Pancreas (tissue), 10 donors: ENCODE measurements around the gene PADI4. TPM values are rescaled to one million over a fixed set of nuclear protein-coding genes. Genes with fewer than 3 reads are reported as not detected.

Experiments used
- ATAC-seq, 4 donors: fragments of 200-7000 bp; cut with Tn5 transposase; one replicate each; pipeline versions ENCODE4 v1.8.0 to v1.9.1; 2020; ENCODE audit warnings: mild to moderate bottlenecking in 4 of 4, moderate library complexity in 4 of 4
- DNase-seq, 6 donors: peaks; one replicate each; pipeline ENCODE4 v3.0.0-alpha.2; 2020
- FAIRE-seq: peaks from 2 replicates; lab custom pipeline; 2012; peaks lifted over from hg19 to GRCh38; lab: Jason Lieb, UNC
- H3K27ac ChIP-seq, 4 donors: fragments of 200-600 bp; sonication (generic); 1 replicate in 3 of 4; 2 replicates in 1 of 4; pipeline versions ENCODE4 v1.5.0 to v1.8.0; 2020
- H3K27me3 ChIP-seq, 4 donors: fragments of 200-600 bp; one replicate each; pipeline ENCODE4 v1.8.0; 2021
- H3K36me3 ChIP-seq, 3 donors: fragments of 200-600 bp; sonication (generic) in 1 of 3; one replicate each; pipeline versions ENCODE4 v1.5.0 to v1.8.0; 2020 to 2021
- H3K4me1 ChIP-seq, 3 donors: fragments of 200-600 bp; one replicate each; pipeline ENCODE4 v1.8.0; 2021
- H3K4me3 ChIP-seq, 4 donors: fragments of 200-600 bp; sonication (generic) in 2 of 4; one replicate each; pipeline versions ENCODE4 v1.5.0 to v1.8.0; 2020 to 2021
- H3K9me3 ChIP-seq, 4 donors: fragments of 200-600 bp; one replicate each; pipeline ENCODE4 v1.8.0; 2021
- WGBS, 2 donors: extraction: QIAGEN DNeasy Blood & Tissue Kit; methylation state at CpG; one replicate each; pipeline ENCODE4 v1.1.7; 2013; 5-methylcytosine and 5-hydroxymethylcytosine counted together
- intact Hi-C, 3 donors: fragments of 100-400 bp; cut with DNase I; formaldehyde crosslinking; loops; one replicate each; pipeline versions ENCODE4 v1.11.1 to v1.14.2; 2022
- polyA plus RNA-seq, 2 donors: library from polyadenylated mRNA; stranded (reverse); fragments of 200-250 nt; gene quantifications; one replicate each; pipeline ENCODE4 v1.2.3, GENCODE V29; 2013
- total RNA-seq, 6 donors: library from RNA; stranded (reverse); fragmentation: NEBNext Ultra II Directional in 4 of 6; extraction: Animal tissue kit (Norgen Biotek cat#: 25700) in 4 of 6; gene quantifications; one replicate each; pipeline versions ENCODE4 v1.2.1 to v1.2.4, GENCODE V29; 2021 to 2023
- TF ChIP-seq, protein P1 (sequence below), 4 donors: fragments of 200-600 bp; sonication (generic) in 3 of 4; IDR thresholded peaks; one replicate each; pipeline versions ENCODE4 v1.5.0 to v1.8.0; 2021; ENCODE audit warnings: antibody characterized with exemption in 4 of 4
- donor health status: healthy with polysubstance abuse.
- donor health status: DM: no; HTN: no; CAD: no; lungs with moderate emphysema.
- donor health status: DM: no; HTN: no; CAD: no.
- donor health status: control.
- donor health status: control.
- donor health status: Bipolar disorder and iron deficiency.
- donor health status: DM: yes; HTN: yes; CAD: no.
- donor health status: DM: no; HTN: no; CAD: no.
- donor health status: DM: no; HTN: no; CAD: no.
- donor health status: DM: yes; HTN: yes; CAD: no.

PADI4 gene
- total and polyA plus RNA-seq, 8 donors: 0.06 to 0.83 (median 0.43) TPM; not detected in 4

DNA sequence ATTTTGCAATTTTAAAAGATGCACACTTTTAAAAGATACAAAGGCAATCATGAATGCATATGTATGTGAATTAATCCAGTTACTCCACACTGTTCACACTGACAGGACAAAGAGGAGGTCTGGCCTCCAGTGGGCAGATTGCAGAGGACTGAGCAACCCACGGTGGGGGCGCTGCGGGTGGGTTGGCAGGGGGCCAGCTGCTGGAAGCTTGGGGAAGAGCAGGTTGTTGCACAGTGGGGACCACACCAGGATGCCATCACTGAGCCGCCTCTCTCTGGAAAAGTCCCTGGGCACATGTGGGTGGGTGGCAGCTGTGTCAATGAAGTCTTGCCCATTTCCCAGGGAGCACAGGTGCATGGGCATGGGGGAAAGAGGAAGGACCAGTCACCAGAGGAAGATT is 12.7 kb upstream of the PADI4 start:
- TF ChIP-seq, protein P1, sequence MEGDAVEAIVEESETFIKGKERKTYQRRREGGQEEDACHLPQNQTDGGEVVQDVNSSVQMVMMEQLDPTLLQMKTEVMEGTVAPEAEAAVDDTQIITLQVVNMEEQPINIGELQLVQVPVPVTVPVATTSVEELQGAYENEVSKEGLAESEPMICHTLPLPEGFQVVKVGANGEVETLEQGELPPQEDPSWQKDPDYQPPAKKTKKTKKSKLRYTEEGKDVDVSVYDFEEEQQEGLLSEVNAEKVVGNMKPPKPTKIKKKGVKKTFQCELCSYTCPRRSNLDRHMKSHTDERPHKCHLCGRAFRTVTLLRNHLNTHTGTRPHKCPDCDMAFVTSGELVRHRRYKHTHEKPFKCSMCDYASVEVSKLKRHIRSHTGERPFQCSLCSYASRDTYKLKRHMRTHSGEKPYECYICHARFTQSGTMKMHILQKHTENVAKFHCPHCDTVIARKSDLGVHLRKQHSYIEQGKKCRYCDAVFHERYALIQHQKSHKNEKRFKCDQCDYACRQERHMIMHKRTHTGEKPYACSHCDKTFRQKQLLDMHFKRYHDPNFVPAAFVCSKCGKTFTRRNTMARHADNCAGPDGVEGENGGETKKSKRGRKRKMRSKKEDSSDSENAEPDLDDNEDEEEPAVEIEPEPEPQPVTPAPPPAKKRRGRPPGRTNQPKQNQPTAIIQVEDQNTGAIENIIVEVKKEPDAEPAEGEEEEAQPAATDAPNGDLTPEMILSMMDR (IDR thresholded peaks at IDR 0.05): no peak

DNA sequence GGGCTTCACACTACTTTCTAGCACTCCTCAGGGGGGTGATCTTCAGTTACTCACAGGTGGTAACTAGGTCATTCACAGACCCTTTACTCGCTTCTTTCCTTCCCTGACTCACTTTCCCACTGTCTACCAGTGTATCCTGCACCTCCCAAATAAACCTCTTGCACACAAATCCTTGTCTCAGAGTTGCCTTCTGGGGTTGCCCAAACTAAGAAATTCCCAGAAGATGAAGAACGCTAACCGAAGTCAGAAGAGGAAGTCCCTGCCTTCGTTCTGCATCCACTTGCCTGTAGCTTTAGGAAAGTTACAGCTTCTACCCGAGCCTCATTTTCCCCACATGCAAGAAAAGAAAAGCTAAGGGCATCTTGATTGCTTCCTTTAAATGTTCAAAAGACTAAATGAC is 11.9 kb upstream of the PADI4 start:
- WGBS, 2 donors: 86 to 90% methylated on average over 5 of the region's 5 CpGs
- Histone ChIP-seq H3K27ac (no peak overlapping the region), H3K9me3 (no peaks in the 10 kb centered on the region), H3K36me3 (no peaks in the 10 kb centered on the region), H3K27me3 (no peaks in the 10 kb centered on the region), H3K4me1 (no peaks in the 10 kb centered on the region), H3K4me3 (no peak overlapping the region)
- intact Hi-C loops: no loop called here
- FAIRE-seq (no peak), DNase-seq (no peak), ATAC-seq (no peak)
- TF ChIP-seq, protein P1 (IDR thresholded peaks at IDR 0.05): no peak

More for the DNA sequence above, 12.7 kb upstream of the PADI4 start:
- DNase-seq (no peak), FAIRE-seq (no peak), ATAC-seq (no peak)
- Histone ChIP-seq H3K36me3 (no peaks in the 10 kb centered on the region), H3K27me3 (no peaks in the 10 kb centered on the region), H3K9me3 (no peaks in the 10 kb centered on the region), H3K4me3 (no peak overlapping the region), H3K4me1 (no peaks in the 10 kb centered on the region), H3K27ac (no peak overlapping the region)
- WGBS, 2 donors: 54 to 56% methylated on average over 4 of the region's 4 CpGs
- intact Hi-C loops: no loop called here

DNA sequence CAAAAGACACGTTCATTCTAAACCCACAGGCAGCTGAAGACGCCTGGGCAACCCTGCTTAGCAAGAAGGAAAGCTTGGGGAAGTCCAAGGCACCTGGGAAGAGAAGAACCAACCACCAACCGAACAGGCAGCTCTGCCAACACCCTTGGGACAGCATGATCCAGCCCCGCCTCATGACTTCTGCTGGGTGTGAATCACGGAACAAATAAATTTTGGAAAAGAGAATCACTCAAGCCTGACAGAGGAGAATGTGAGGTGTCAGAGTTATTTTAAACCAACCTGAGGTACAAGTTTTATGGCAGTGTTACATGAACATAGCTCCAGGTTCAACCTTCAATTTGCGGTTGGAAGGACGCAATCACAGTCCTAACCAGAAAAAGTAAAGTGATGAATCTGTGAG is 10.0 kb upstream of the PADI4 start:
- Histone ChIP-seq H3K27ac (no peak overlapping the region), H3K9me3 (no peaks in the 10 kb centered on the region), H3K27me3 (no peaks in the 10 kb centered on the region), H3K36me3 (no peaks in the 10 kb centered on the region), H3K4me3 (no peak overlapping the region), H3K4me1 (no peaks in the 10 kb centered on the region)
- intact Hi-C loops: no loop called here
- DNase-seq (no peak), FAIRE-seq (no peak), ATAC-seq (no peak)
- 77 to 86% methylated on average over 7 of the region's 7 CpGs for WGBS, 2 donors
- TF ChIP-seq, protein P1 (IDR thresholded peaks at IDR 0.05): no peak

GRCh38 chr1:17301767-17302166 is 6.2 kb upstream of the PADI4 start:
- no peaks in the 10 kb centered on the region for H3K27me3 ChIP-seq
- ATAC-seq (no peak), FAIRE-seq (no peak), DNase-seq (no peak)
- H3K4me3 ChIP-seq: no peak overlapping the region
- H3K4me1 ChIP-seq: no peaks in the 10 kb centered on the region
- H3K27ac ChIP-seq: no peak overlapping the region
- no peaks in the 10 kb centered on the region for H3K9me3 ChIP-seq
- WGBS, 2 donors: 76 to 79% methylated on average over 5 of the region's 5 CpGs
- TF ChIP-seq, protein P1 (IDR thresholded peaks at IDR 0.05): no peak
- intact Hi-C loops: no loop called here
- H3K36me3 ChIP-seq: no peaks in the 10 kb centered on the region

- Histone ChIP-seq H3K4me3 (no peak overlapping the region), H3K27me3 (no peaks in the 10 kb centered on the region), H3K36me3 (no peaks in the 10 kb centered on the region), H3K27ac (no peak overlapping the region), H3K4me1 (no peaks in the 10 kb centered on the region), H3K9me3 (no peaks in the 10 kb centered on the region)
- ATAC-seq: peak in 2 of 4 donors; percentile 27 to 50
- 33 to 35% methylated on average over 6 of the region's 6 CpGs for WGBS, 2 donors
- no peak for FAIRE-seq
- DNase-seq: no peak
- intact Hi-C loops: no loop called here
- TF ChIP-seq, protein P1 (IDR thresholded peaks at IDR 0.05): no peak
Measured at GRCh38 chr1:17304151-17304825, 3.7 kb upstream of the PADI4 start.
